NCI-H524 (cell line): ENCODE measurements around the gene PIEZO1.
A peak's percentile ranks its signal among the peaks of the same experiment; 100 is the strongest.

ENCODE experiments used
- DNase-seq, 2 experiments: peaks; one replicate each; lab custom pipeline; 2025; lab: John Stamatoyannopoulos, UW

The PIEZO1 gene

GRCh38 chr16:88701581-88702370 lies 83.2 kb downstream of the PIEZO1 start:
- no peak for DNase-seq

- DNase-seq: no peak
Measured at GRCh38 chr16:88700636-88701482, 84.2 kb downstream of the PIEZO1 start.

GRCh38 chr16:88700322-88700635 lies 84.7 kb downstream of the PIEZO1 start:
- DNase-seq: no peak

- DNase-seq: no peak
Measured at GRCh38 chr16:88699180-88699579, 85.8 kb downstream of the PIEZO1 start.

GRCh38 chr16:88698646-88699045 lies 86.4 kb downstream of the PIEZO1 start:
- no peak for DNase-seq

- DNase-seq: no peak
Measured at GRCh38 chr16:88697831-88698615, 87.0 kb downstream of the PIEZO1 start.

GRCh38 chr16:88697116-88697830 lies 87.7 kb downstream of the PIEZO1 start:
- DNase-seq: no peak

- no peak for DNase-seq
Measured at GRCh38 chr16:88696441-88696840, 88.6 kb downstream of the PIEZO1 start.

- DNase-seq: no peak
Measured at GRCh38 chr16:88695753-88696152, 89.3 kb downstream of the PIEZO1 start.

- DNase-seq: no peak
Measured at GRCh38 chr16:88695218-88695617, 89.8 kb downstream of the PIEZO1 start.

GRCh38 chr16:88694221-88695087 lies 90.6 kb downstream of the PIEZO1 start:
- no peak for DNase-seq

GRCh38 chr16:88693420-88694177 lies 91.4 kb downstream of the PIEZO1 start:
- no peak for DNase-seq

GRCh38 chr16:88692861-88693260 lies 92.2 kb downstream of the PIEZO1 start:
- DNase-seq: no peak

GRCh38 chr16:88691924-88692560 lies 93.0 kb downstream of the PIEZO1 start:
- no peak for DNase-seq

- DNase-seq: no peak
Measured at GRCh38 chr16:88691129-88691813, 93.7 kb downstream of the PIEZO1 start.

GRCh38 chr16:88690341-88691128 lies 94.5 kb downstream of the PIEZO1 start:
- no peak for DNase-seq

- DNase-seq: peak; percentile 14 to 58
Measured at GRCh38 chr16:88688013-88688778, 96.8 kb downstream of the PIEZO1 start.

- no peak for DNase-seq
Measured at GRCh38 chr16:88687676-88688012, 97.4 kb downstream of the PIEZO1 start.
